HEK293T (cell line): ENCODE results near the gene OR6C76.

Experiments
- BHLHE40 ChIP-seq: fragments of 450-650 bp; IDR thresholded peaks from 2 replicates; pipeline ENCODE4 v1.6.1; 2016; ENCODE audit warnings: mild to moderate bottlenecking, moderate library complexity, borderline replicate concordance
- FOXA1 ChIP-seq: fragments of 450-650 bp; IDR thresholded peaks from 2 replicates; pipeline ENCODE4 v1.6.1; 2016; ENCODE audit warnings: mild to moderate bottlenecking
- LEF1 ChIP-seq: fragments of 450-650 bp; IDR thresholded peaks from 2 replicates; pipeline ENCODE4 v1.6.1; 2017; ENCODE audit warnings: mild to moderate bottlenecking, borderline replicate concordance
- SP1 ChIP-seq: fragments of 450-650 bp; IDR thresholded peaks from 2 replicates; pipeline ENCODE4 v1.6.1; 2017
- SUZ12 ChIP-seq: fragments of 450-650 bp; IDR thresholded peaks from 2 replicates; pipeline ENCODE4 v1.6.1; 2016; ENCODE audit warnings: mild to moderate bottlenecking
- ZNF384 ChIP-seq: fragments of 450-650 bp; IDR thresholded peaks from 2 replicates; pipeline ENCODE4 v1.6.1; 2016
- TF ChIP-seq, protein P1 (sequence below): fragments of 450-650 bp; IDR thresholded peaks from 2 replicates; pipeline ENCODE4 v1.6.1; 2016

DNA sequence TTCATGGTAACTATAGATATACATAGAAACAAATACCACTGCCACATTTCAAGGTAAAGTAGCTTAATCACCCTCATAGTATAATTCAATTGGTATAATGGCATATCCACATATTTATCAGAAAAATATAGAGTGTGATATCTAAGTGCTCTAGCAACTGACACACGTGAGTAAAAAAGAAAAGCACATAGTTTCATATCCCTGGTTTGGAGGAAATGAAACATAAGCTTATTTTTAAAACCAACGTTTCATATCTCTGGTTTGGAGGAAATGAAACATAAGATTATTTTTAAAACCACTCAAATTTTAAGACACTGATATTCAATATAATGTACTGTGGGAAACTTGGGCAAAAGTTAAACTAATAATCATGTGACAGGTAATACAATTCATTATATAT is 41.8 kb downstream of the OR6C76 start:
- TF ChIP-seq FOXA1 = no peak
- TF ChIP-seq ZNF384 = no peak
- no peak for TF ChIP-seq SP1
- TF ChIP-seq, protein P1, sequence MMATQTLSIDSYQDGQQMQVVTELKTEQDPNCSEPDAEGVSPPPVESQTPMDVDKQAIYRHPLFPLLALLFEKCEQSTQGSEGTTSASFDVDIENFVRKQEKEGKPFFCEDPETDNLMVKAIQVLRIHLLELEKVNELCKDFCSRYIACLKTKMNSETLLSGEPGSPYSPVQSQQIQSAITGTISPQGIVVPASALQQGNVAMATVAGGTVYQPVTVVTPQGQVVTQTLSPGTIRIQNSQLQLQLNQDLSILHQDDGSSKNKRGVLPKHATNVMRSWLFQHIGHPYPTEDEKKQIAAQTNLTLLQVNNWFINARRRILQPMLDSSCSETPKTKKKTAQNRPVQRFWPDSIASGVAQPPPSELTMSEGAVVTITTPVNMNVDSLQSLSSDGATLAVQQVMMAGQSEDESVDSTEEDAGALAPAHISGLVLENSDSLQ = no peak
- TF ChIP-seq LEF1 = no peak
- TF ChIP-seq SUZ12 = no peak
- no peak for TF ChIP-seq BHLHE40
